Mesodermal cell (in vitro differentiated cells): ENCODE measurements around the gene CABLES1.

Experiments
- H3K27ac ChIP-seq: 2 replicates; pipeline ENCODE4 v1.7.0; 2013; ENCODE audit warnings: mild to moderate bottlenecking, low read depth, low read length, moderate library complexity; ENCODE audit not compliant: severe bottlenecking
- H3K36me3 ChIP-seq: 2 replicates; pipeline ENCODE4 v1.7.1; 2013; ENCODE audit warnings: mild to moderate bottlenecking, low read length, moderate library complexity; ENCODE audit not compliant: control insufficient read depth, insufficient read depth
- H3K4me1 ChIP-seq: one replicate; pipeline ENCODE4 v1.7.1; 2013; ENCODE audit warnings: mild to moderate bottlenecking, low read length; ENCODE audit not compliant: insufficient read depth, control insufficient read depth, poor library complexity, severe bottlenecking
- H3K4me3 ChIP-seq: 2 replicates; pipeline ENCODE4 v1.7.0; 2013; ENCODE audit warnings: low read length, control low read depth, mild to moderate bottlenecking; ENCODE audit not compliant: insufficient read depth, poor library complexity, severe bottlenecking; ENCODE audit errors: extremely low read depth
- H3K9me3 ChIP-seq: 2 replicates; pipeline ENCODE4 v1.7.1; 2013; ENCODE audit warnings: mild to moderate bottlenecking, low read length, moderate library complexity; ENCODE audit not compliant: control insufficient read depth
- WGBS, 2 experiments: methylation state at CpG; one replicate each; pipeline ENCODE4 v1.1.5; 2013; ENCODE audit warnings: missing lambda C conversion rate in 2 of 2; ENCODE audit not compliant: insufficient coverage in 2 of 2; 5-methylcytosine and 5-hydroxymethylcytosine counted together

The CABLES1 gene

GRCh38 chr18:23209796-23210195 is 74.5 kb downstream of the CABLES1 start:
- WGBS, 2 experiments: 88 to 96% methylated on average over 7 of the region's 7 CpGs
- H3K4me1 ChIP-seq: no peaks in the 10 kb centered on the region

GRCh38 chr18:23210526-23210925 is 75.2 kb downstream of the CABLES1 start:
- Histone ChIP-seq H3K9me3 (no peaks in the 10 kb centered on the region), H3K27ac (no peak overlapping the region), H3K4me1 (no peaks in the 10 kb centered on the region), H3K4me3 (no peak overlapping the region), H3K36me3 (peaks cover 28% of the 10 kb centered on the region)
- WGBS, 2 experiments: 90 to 93% methylated on average over 5 to 6 of the region's 7 CpGs

More at GRCh38 chr18:23209796-23210195, 74.5 kb downstream of the CABLES1 start:
- Histone ChIP-seq H3K4me3 (no peak overlapping the region), H3K36me3 (peaks cover 24% of the 10 kb centered on the region), H3K27ac (no peak overlapping the region), H3K9me3 (no peaks in the 10 kb centered on the region)

- H3K36me3 ChIP-seq: peaks cover 28% of the 10 kb centered on the region
- WGBS, 2 experiments: 88 to 100% methylated on average over 2 to 3 of the region's 3 CpGs
- H3K9me3 ChIP-seq: no peaks in the 10 kb centered on the region
- no peak overlapping the region for H3K27ac ChIP-seq
- H3K4me1 ChIP-seq: no peaks in the 10 kb centered on the region
- no peak overlapping the region for H3K4me3 ChIP-seq
These were observed 75.9 kb downstream of the CABLES1 start for GRCh38 chr18:23211146-23211545.

- Histone ChIP-seq H3K4me3 (no peak overlapping the region), H3K36me3 (peaks cover 28% of the 10 kb centered on the region), H3K27ac (no peak overlapping the region), H3K4me1 (no peaks in the 10 kb centered on the region), H3K9me3 (no peaks in the 10 kb centered on the region)
- WGBS, 2 experiments: 89 to 100% methylated on average over 2 to 3 of the region's 3 CpGs
These were observed 76.9 kb downstream of the CABLES1 start for GRCh38 chr18:23212161-23212560.

- no peaks in the 10 kb centered on the region for H3K9me3 ChIP-seq
- H3K4me3 ChIP-seq: no peak overlapping the region
- H3K4me1 ChIP-seq: no peaks in the 10 kb centered on the region
- peaks cover 24% of the 10 kb centered on the region for H3K36me3 ChIP-seq
- no peak overlapping the region for H3K27ac ChIP-seq
These were observed 77.9 kb downstream of the CABLES1 start for GRCh38 chr18:23213200-23213599.

- H3K4me1 ChIP-seq: no peaks in the 10 kb centered on the region
- WGBS, 2 experiments: 93 to 97% methylated on average over 8 to 11 of the region's 11 CpGs
- no peak overlapping the region for H3K4me3 ChIP-seq
- H3K9me3 ChIP-seq: no peaks in the 10 kb centered on the region
- H3K27ac ChIP-seq: no peak overlapping the region
- peaks cover 17% of the 10 kb centered on the region for H3K36me3 ChIP-seq
These were observed 82.5 kb downstream of the CABLES1 start for GRCh38 chr18:23217781-23218180.

GRCh38 chr18:23220355-23220754 is 85.1 kb downstream of the CABLES1 start:
- Histone ChIP-seq H3K36me3 (peaks cover 3% of the 10 kb centered on the region), H3K4me3 (no peak overlapping the region)
- WGBS, 2 experiments: 93 to 94% methylated on average over 6 to 8 of the region's 8 CpGs

GRCh38 chr18:23223641-23224040 is 88.4 kb downstream of the CABLES1 start:
- H3K27ac ChIP-seq: no peak overlapping the region
- H3K9me3 ChIP-seq: no peaks in the 10 kb centered on the region
- H3K4me3 ChIP-seq: no peak overlapping the region
- H3K4me1 ChIP-seq: peaks cover 16% of the 10 kb centered on the region
- peaks cover 3% of the 10 kb centered on the region for H3K36me3 ChIP-seq
- WGBS, 2 experiments: 82% methylated on average over 2 of the region's 4 CpGs; no CpG with 5 or more reads in 1 of the 2 experiments

More at GRCh38 chr18:23220355-23220754, 85.1 kb downstream of the CABLES1 start:
- Histone ChIP-seq H3K9me3 (no peaks in the 10 kb centered on the region), H3K27ac (no peak overlapping the region), H3K4me1 (no peaks in the 10 kb centered on the region)

GRCh38 chr18:23225503-23225902 is 90.2 kb downstream of the CABLES1 start:
- Histone ChIP-seq H3K4me1 (peaks cover 24% of the 10 kb centered on the region), H3K36me3 (peaks cover 3% of the 10 kb centered on the region), H3K4me3 (no peak overlapping the region), H3K9me3 (no peaks in the 10 kb centered on the region), H3K27ac (peak overlapping the region; percentile 53)
- 60% methylated on average over 1 of the region's 2 CpGs; no CpG with 5 or more reads in 1 of the 2 experiments for WGBS, 2 experiments

- H3K36me3 ChIP-seq: peaks cover under 1% of the 10 kb centered on the region
- no peak overlapping the region for H3K27ac ChIP-seq
- peaks cover 24% of the 10 kb centered on the region for H3K4me1 ChIP-seq
- H3K4me3 ChIP-seq: no peak overlapping the region
- no peaks in the 10 kb centered on the region for H3K9me3 ChIP-seq
- WGBS, 2 experiments: 94 to 100% methylated on average over 1 to 2 of the region's 3 CpGs
These were observed 91.1 kb downstream of the CABLES1 start for GRCh38 chr18:23226391-23226790.

- Histone ChIP-seq H3K27ac (peak overlapping the region; percentile 82), H3K4me1 (peaks cover 24% of the 10 kb centered on the region)
These were observed 91.8 kb downstream of the CABLES1 start for GRCh38 chr18:23226930-23227725.

More at GRCh38 chr18:23226930-23227725, 91.8 kb downstream of the CABLES1 start:
- 96 to 98% methylated on average over 9 to 10 of the region's 11 CpGs for WGBS, 2 experiments
- Histone ChIP-seq H3K9me3 (no peaks in the 10 kb centered on the region), H3K36me3 (no peaks in the 10 kb centered on the region), H3K4me3 (no peak overlapping the region)
